ENCODE measurements around the gene SPIRE2.

SPIRE2 gene

DNA sequence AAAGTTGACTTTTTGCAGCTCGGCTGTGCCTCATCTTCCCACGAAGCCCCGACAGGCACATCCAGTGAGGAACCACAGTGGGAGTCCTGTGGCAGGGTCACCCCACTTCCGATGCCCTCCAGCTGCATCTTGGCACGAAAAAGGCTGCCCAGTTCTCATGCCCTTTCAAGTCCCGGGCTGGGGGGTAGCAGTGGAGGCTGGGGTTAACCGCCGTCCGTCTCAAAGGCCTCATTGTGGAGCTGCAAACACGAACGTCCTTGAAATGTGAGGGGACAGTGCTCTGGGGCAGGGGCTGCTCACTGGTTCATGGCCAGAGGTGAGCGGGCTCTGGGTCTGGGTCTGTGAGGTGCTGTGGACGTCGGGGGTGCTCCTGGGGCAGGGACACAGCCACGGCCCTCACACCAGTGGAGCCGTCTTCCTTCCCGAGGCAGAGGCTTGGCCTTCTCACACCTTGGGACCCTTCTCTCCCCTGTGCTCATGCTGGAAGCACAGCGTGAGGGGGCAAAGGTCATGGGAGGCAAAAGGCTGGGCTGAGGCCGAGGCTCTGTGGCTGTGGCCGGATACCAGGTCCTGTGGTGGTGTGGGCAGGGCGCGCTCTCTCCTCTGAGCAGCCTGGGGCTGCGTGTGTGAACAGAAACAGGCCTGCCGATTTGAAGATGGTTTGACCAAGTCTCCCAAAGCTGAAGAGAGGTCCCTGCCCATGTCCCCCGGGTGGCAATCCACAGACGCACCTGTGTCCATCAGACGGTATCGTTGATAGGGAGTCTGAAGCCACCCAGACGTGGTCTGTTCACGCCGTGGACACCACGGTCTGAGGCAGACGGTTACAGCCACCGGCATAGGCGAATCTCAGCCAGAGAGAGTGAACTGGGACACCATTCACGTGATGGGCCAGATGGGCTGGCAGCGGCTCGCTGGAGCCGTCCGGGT, 87.3 kb downstream of the SPIRE2 start:
- no peaks in the 10 kb centered on the region for H3K9me3 Mint-ChIP-seq
- DNase-seq (no peak), ATAC-seq (replicated peaks) (no peak)
- H3K36me3 Mint-ChIP-seq (ENCODE audit: insufficient read depth) = peaks cover 26% of the 10 kb centered on the region
- peak overlapping the region in 1 of 2 donors; percentile 44 for H3K4me3 Mint-ChIP-seq
- peaks cover 31% of the 10 kb centered on the region in 2 donors for H3K4me1 Mint-ChIP-seq (ENCODE audit: low read depth in 2 of 2)
- H3K27me3 Mint-ChIP-seq = peaks cover 8 to 24% of the 10 kb centered on the region in 2 donors
- no peak overlapping the region for H3K27ac Mint-ChIP-seq

DNA sequence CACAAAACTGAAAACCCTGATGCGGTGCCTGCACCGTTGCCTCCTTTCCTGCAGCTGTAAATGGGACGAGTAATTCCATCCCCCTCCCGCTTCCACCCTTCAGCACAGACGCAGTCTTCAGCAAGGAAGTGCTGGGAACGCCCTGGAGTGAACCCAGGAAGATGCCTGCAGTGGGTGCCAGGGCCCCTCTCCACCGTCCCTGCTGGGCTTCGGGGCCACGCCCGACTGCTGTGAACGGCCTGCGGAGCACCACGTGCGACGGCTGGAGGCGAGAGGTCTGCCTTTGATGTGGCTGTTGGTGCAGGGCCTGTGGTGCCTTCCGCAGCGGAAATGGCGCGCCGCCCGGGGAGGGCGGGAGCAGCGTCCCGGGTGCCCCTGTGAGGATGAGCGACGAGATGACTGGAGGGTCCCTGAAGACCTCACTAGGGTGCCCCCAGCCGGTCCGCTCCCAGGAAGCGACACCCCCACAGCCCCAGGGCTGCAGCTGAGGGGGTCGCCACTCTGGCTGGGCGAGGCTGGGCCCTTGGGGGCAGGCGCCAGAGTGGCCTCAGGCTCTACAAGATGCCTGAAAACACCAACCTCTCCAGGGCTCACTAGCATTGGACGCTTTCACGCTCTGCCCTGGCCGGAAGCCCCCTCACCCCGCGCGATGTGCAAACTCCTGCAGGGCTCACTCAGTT, 89.6 kb downstream of the SPIRE2 start:
- no peaks in the 10 kb centered on the region for H3K9me3 Mint-ChIP-seq
- ATAC-seq (replicated peaks) (peak; percentile 92), DNase-seq (peak; percentile 79 to 81 (median 79))
- peak overlapping the region; percentile 82 to 84 for H3K4me3 Mint-ChIP-seq
- H3K36me3 Mint-ChIP-seq (ENCODE audit: insufficient read depth) = peaks cover 16% of the 10 kb centered on the region
- H3K27me3 Mint-ChIP-seq = peaks cover 14 to 46% of the 10 kb centered on the region in 2 donors
- H3K4me1 Mint-ChIP-seq (ENCODE audit: low read depth in 2 of 2) = peaks cover 34% of the 10 kb centered on the region in 2 donors
- H3K27ac Mint-ChIP-seq = peak overlapping the region; percentile 52 to 57

DNA sequence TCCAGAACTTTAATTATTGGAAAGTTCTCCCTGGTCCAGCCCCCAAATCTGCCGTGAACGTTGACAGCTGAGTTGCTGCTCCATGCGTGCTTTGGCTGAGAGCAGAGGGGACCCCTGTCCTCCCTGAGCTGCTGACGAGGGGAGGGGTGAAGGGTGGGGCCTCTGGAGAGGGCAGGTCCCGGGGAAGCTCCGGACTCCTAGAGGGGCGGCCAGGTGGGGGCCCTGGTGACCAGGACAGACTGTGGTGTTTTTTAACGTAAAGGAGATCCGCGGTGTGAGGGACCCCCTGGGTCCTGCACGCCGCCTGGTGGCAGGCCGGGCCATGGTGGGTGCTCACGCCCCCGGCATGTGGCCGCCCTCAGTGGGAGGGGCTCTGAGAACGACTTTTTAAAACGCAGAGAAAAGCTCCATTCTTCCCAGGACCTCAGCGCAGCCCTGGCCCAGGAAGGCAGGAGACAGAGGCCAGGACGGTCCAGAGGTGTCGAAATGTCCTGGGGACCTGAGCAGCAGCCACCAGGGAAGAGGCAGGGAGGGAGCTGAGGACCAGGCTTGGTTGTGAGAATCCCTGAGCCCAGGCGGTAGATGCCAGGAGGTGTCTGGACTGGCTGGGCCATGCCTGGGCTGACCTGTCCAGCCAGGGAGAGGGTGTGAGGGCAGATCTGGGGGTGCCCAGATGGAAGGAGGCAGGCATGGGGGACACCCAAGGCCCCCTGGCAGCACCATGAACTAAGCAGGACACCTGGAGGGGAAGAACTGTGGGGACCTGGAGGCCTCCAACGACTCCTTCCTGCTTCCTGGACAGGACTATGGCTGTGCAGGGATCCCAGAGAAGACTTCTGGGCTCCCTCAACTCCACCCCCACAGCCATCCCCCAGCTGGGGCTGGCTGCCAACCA, 90.4 kb downstream of the SPIRE2 start, which contains the start of gene MC1R:
TSS of gene MC1R (plus strand) at position 410 of the 895 bp plus-strand sequence. CDS start at position 807, 397 bp downstream.
- H3K4me1 Mint-ChIP-seq (ENCODE audit: low read depth in 2 of 2) = peaks cover 30 to 34% of the 10 kb centered on the region in 2 donors
- no peak for DNase-seq
- peak within 1 kb of the TSS; percentile 57 to 60 for H3K27ac Mint-ChIP-seq
- peaks cover 16% of the 10 kb centered on the region for H3K36me3 Mint-ChIP-seq (ENCODE audit: insufficient read depth)
- ATAC-seq (replicated peaks) = peak; percentile 14
- H3K27me3 Mint-ChIP-seq = peaks cover 14 to 46% of the 10 kb centered on the region in 2 donors
- peak within 1 kb of the TSS; percentile 82 to 84 for H3K4me3 Mint-ChIP-seq
- no peaks in the 10 kb centered on the region for H3K9me3 Mint-ChIP-seq

DNA sequence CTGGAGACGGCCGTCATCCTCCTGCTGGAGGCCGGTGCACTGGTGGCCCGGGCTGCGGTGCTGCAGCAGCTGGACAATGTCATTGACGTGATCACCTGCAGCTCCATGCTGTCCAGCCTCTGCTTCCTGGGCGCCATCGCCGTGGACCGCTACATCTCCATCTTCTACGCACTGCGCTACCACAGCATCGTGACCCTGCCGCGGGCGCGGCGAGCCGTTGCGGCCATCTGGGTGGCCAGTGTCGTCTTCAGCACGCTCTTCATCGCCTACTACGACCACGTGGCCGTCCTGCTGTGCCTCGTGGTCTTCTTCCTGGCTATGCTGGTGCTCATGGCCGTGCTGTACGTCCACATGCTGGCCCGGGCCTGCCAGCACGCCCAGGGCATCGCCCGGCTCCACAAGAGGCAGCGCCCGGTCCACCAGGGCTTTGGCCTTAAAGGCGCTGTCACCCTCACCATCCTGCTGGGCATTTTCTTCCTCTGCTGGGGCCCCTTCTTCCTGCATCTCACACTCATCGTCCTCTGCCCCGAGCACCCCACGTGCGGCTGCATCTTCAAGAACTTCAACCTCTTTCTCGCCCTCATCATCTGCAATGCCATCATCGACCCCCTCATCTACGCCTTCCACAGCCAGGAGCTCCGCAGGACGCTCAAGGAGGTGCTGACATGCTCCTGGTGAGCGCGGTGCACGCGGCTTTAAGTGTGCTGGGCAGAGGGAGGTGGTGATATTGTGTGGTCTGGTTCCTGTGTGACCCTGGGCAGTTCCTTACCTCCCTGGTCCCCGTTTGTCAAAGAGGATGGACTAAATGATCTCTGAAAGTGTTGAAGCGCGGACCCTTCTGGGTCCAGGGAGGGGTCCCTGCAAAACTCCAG, 91.5 kb downstream of the SPIRE2 start:
- Mint-ChIP-seq H3K4me3 (peak overlapping the region; percentile 19 to 30), H3K27ac (peak overlapping the region in 1 of 2 donors; percentile 19), H3K4me1 (ENCODE audit: low read depth in 2 of 2) (peaks cover 23 to 33% of the 10 kb centered on the region in 2 donors), H3K9me3 (no peaks in the 10 kb centered on the region), H3K27me3 (peaks cover 20 to 54% of the 10 kb centered on the region in 2 donors), H3K36me3 (ENCODE audit: insufficient read depth) (peaks cover 20% of the 10 kb centered on the region)
- ATAC-seq (replicated peaks) = no peak
- DNase-seq = no peak

DNA sequence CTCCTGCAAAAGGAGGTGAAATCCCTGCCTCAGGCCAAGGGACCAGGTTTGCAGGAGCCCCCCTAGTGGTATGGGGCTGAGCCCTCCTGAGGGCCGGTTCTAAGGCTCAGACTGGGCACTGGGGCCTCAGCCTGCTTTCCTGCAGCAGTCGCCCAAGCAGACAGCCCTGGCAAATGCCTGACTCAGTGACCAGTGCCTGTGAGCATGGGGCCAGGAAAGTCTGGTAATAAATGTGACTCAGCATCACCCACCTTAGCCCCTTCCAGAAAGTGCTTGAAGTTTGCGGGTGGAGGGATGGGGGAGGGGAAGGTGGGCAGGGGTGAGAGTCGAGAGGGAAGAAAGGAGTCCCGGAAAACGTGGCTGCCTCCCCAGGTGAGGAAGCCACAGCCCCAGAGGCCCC, 92.4 kb downstream of the SPIRE2 start:
- no peak overlapping the region for H3K4me3 Mint-ChIP-seq
- H3K36me3 Mint-ChIP-seq (ENCODE audit: insufficient read depth) = peaks cover 15% of the 10 kb centered on the region
- H3K4me1 Mint-ChIP-seq (ENCODE audit: low read depth in 2 of 2) = peaks cover 23 to 29% of the 10 kb centered on the region in 2 donors
- no peak overlapping the region for H3K27ac Mint-ChIP-seq
- DNase-seq = no peak
- peaks cover 20 to 60% of the 10 kb centered on the region in 2 donors for H3K27me3 Mint-ChIP-seq
- H3K9me3 Mint-ChIP-seq = no peaks in the 10 kb centered on the region
- no peak for ATAC-seq (replicated peaks)

Measured in effector memory CD8-positive, alpha-beta T cell (primary cell).